ENCODE results near the gene CALCR.

DNA sequence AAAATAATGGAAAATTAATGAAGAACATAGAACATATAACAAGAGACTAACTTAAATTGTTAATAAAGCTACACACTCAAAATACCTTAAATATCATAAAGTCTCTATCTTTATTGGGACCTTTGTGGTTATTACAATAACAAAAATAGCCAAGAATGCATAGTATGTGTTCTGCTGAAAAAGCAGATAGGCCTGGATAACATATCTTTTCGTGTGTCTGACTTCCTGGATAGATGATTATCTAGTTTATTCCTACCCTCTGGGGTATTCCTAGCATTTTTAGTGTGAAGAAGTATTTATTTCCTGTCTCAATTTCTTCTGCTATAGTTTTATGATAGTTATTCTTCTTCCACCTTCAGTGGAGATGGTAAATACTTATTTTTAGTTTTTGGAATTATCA lies 36.5 kb downstream of the CALCR start:
- TF ChIP-seq, protein P1, sequence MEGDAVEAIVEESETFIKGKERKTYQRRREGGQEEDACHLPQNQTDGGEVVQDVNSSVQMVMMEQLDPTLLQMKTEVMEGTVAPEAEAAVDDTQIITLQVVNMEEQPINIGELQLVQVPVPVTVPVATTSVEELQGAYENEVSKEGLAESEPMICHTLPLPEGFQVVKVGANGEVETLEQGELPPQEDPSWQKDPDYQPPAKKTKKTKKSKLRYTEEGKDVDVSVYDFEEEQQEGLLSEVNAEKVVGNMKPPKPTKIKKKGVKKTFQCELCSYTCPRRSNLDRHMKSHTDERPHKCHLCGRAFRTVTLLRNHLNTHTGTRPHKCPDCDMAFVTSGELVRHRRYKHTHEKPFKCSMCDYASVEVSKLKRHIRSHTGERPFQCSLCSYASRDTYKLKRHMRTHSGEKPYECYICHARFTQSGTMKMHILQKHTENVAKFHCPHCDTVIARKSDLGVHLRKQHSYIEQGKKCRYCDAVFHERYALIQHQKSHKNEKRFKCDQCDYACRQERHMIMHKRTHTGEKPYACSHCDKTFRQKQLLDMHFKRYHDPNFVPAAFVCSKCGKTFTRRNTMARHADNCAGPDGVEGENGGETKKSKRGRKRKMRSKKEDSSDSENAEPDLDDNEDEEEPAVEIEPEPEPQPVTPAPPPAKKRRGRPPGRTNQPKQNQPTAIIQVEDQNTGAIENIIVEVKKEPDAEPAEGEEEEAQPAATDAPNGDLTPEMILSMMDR (IDR thresholded peaks at IDR 0.05), result no peak
- no peak for TF ChIP-seq POLR2A (IDR thresholded peaks at IDR 0.05)
